HEK293T (cell line): ENCODE results near the gene PRICKLE2.

ENCODE experiments used
- CTCF ChIA-PET: fragments of 350-600 bp; formaldehyde crosslinking; extraction: SDS; loops from one replicate; lab custom pipeline; 2021; ENCODE audit warnings: antibody characterized with exemption, inconsistent platforms; lab: Yijun Ruan, JAX
- POLR2A ChIA-PET: fragments of 350-600 bp; formaldehyde crosslinking; extraction: SDS; loops from one replicate; lab custom pipeline; 2020; ENCODE audit warnings: antibody characterized with exemption, inconsistent platforms; lab: Yijun Ruan, JAX
- DNase-seq: peaks from one replicate; pipeline ENCODE4 v3.0.0; 2012; ENCODE audit warnings: mixed read lengths; ENCODE audit errors: extremely low spot score
- ARNT ChIP-seq: fragments of 450-650 bp; IDR thresholded peaks from 2 replicates; pipeline ENCODE4 v1.6.1; 2017; ENCODE audit warnings: mild to moderate bottlenecking
- BHLHE40 ChIP-seq: fragments of 450-650 bp; IDR thresholded peaks from 2 replicates; pipeline ENCODE4 v1.6.1; 2016; ENCODE audit warnings: mild to moderate bottlenecking, moderate library complexity, borderline replicate concordance
- CTBP1 ChIP-seq: fragments of 450-650 bp; IDR thresholded peaks from 2 replicates; pipeline ENCODE4 v1.6.1; 2016; ENCODE audit warnings: borderline replicate concordance
- ELF4 ChIP-seq: fragments of 450-650 bp; IDR thresholded peaks from 2 replicates; pipeline ENCODE4 v1.6.1; 2017; ENCODE audit warnings: antibody characterized with exemption
- FOXA1 ChIP-seq: fragments of 450-650 bp; IDR thresholded peaks from 2 replicates; pipeline ENCODE4 v1.6.1; 2016; ENCODE audit warnings: mild to moderate bottlenecking
- FOXK2 ChIP-seq: fragments of 450-650 bp; IDR thresholded peaks from 2 replicates; pipeline ENCODE4 v1.6.1; 2016; ENCODE audit warnings: mild to moderate bottlenecking
- FOXM1 ChIP-seq: fragments of 450-650 bp; IDR thresholded peaks from 2 replicates; pipeline ENCODE4 v1.6.1; 2017; ENCODE audit warnings: mild to moderate bottlenecking, borderline replicate concordance
- HDGF ChIP-seq: fragments of 450-650 bp; IDR thresholded peaks from 2 replicates; pipeline ENCODE4 v1.6.1; 2017; ENCODE audit warnings: antibody characterized with exemption, borderline replicate concordance
- L3MBTL2 ChIP-seq: fragments of 450-650 bp; conservative IDR thresholded peaks from 2 replicates; pipeline ENCODE4 v1.6.1; 2016; ENCODE audit warnings: mild to moderate bottlenecking
- LEF1 ChIP-seq: fragments of 450-650 bp; IDR thresholded peaks from 2 replicates; pipeline ENCODE4 v1.6.1; 2017; ENCODE audit warnings: mild to moderate bottlenecking, borderline replicate concordance
- NFRKB ChIP-seq: fragments of 450-650 bp; IDR thresholded peaks from 2 replicates; pipeline ENCODE4 v1.6.1; 2016; ENCODE audit warnings: mild to moderate bottlenecking, moderate library complexity
- PKNOX1 ChIP-seq: fragments of 450-650 bp; IDR thresholded peaks from 2 replicates; pipeline ENCODE4 v1.6.1; 2016
- SP1 ChIP-seq: fragments of 450-650 bp; IDR thresholded peaks from 2 replicates; pipeline ENCODE4 v1.6.1; 2017
- SUZ12 ChIP-seq: fragments of 450-650 bp; IDR thresholded peaks from 2 replicates; pipeline ENCODE4 v1.6.1; 2016; ENCODE audit warnings: mild to moderate bottlenecking
- TARDBP ChIP-seq: fragments of 450-650 bp; IDR thresholded peaks from 2 replicates; pipeline ENCODE4 v1.6.1; 2016
- ZNF384 ChIP-seq: fragments of 450-650 bp; IDR thresholded peaks from 2 replicates; pipeline ENCODE4 v1.6.1; 2016

Gene PRICKLE2

GRCh38 chr3:64098670-64099069, 126.6 kb downstream of the PRICKLE2 start:
- POLR2A ChIA-PET, result no interaction called here
- no peak for DNase-seq
- CTCF ChIA-PET, result no interaction called here
- TF ChIP-seq FOXA1, result no peak
- no peak for TF ChIP-seq ARNT
- TF ChIP-seq TARDBP, result no peak
- TF ChIP-seq SUZ12, result no peak
- no peak for TF ChIP-seq PKNOX1
- no peak for TF ChIP-seq SP1
- TF ChIP-seq FOXM1, result no peak
- no peak for TF ChIP-seq L3MBTL2
- no peak for TF ChIP-seq FOXK2

GRCh38 chr3:64097920-64098319, 127.3 kb downstream of the PRICKLE2 start:
- CTCF ChIA-PET, result interaction anchor here (0.6 kb wide), 1 partner anchor 24 kb away, joined by 3 read pairs; no protein-coding TSS in a partner anchor
- TF ChIP-seq TARDBP (no peak), HDGF (no peak), ARNT (no peak), NFRKB (no peak), FOXM1 (no peak), ZNF384 (no peak), PKNOX1 (no peak), LEF1 (no peak), SP1 (no peak)
- POLR2A ChIA-PET, result no interaction called here
- no peak for DNase-seq

- DNase-seq, result no peak
- TF ChIP-seq CTBP1 (no peak), FOXK2 (no peak), HDGF (no peak), FOXA1 (no peak), NFRKB (no peak), FOXM1 (no peak), SUZ12 (no peak), PKNOX1 (no peak), ELF4 (no peak), SP1 (no peak), L3MBTL2 (no peak), ARNT (no peak), TARDBP (no peak), BHLHE40 (no peak), LEF1 (no peak), ZNF384 (no peak)
- ChIA-PET POLR2A (no interaction called here), CTCF (interaction anchor here (1.3 kb wide), 1 partner anchor 10 kb away, joined by 3 read pairs; no protein-coding TSS in a partner anchor)
Observed at GRCh38 chr3:64095802-64096201, 129.5 kb downstream of the PRICKLE2 start.

- TF ChIP-seq LEF1 (no peak), BHLHE40 (no peak), ZNF384 (no peak), FOXM1 (no peak), FOXK2 (no peak), SUZ12 (no peak), CTBP1 (no peak), L3MBTL2 (no peak), SP1 (no peak), ELF4 (no peak), FOXA1 (no peak), PKNOX1 (no peak), TARDBP (no peak), ARNT (no peak), HDGF (no peak), NFRKB (no peak)
- DNase-seq, result no peak
- POLR2A ChIA-PET, result no interaction called here
- CTCF ChIA-PET, result no interaction called here
Observed at GRCh38 chr3:64094713-64095079, 130.6 kb downstream of the PRICKLE2 start.

GRCh38 chr3:64093825-64094712, 131.2 kb downstream of the PRICKLE2 start:
- POLR2A ChIA-PET, result no interaction called here
- no peak for DNase-seq
- CTCF ChIA-PET, result no interaction called here
- TF ChIP-seq SP1, result no peak
- TF ChIP-seq FOXM1, result no peak
- no peak for TF ChIP-seq BHLHE40
- TF ChIP-seq CTBP1, result no peak
- no peak for TF ChIP-seq NFRKB
- no peak for TF ChIP-seq ARNT
- TF ChIP-seq HDGF, result no peak
- TF ChIP-seq PKNOX1, result no peak
- TF ChIP-seq ZNF384, result no peak
- no peak for TF ChIP-seq LEF1
- TF ChIP-seq L3MBTL2, result no peak
- no peak for TF ChIP-seq FOXA1
- TF ChIP-seq ELF4, result no peak
- no peak for TF ChIP-seq TARDBP
